HG02588 (cell line): ENCODE data around the gene YTHDC1.

Experiments
- ATAC-seq: cut with Tn5 transposase; IDR thresholded peaks from one replicate; pipeline ENCODE4 v1.9.1; 2021; ENCODE audit warnings: mild to moderate bottlenecking, moderate library complexity; ENCODE audit not compliant: unreplicated experiment

Gene YTHDC1

DNA sequence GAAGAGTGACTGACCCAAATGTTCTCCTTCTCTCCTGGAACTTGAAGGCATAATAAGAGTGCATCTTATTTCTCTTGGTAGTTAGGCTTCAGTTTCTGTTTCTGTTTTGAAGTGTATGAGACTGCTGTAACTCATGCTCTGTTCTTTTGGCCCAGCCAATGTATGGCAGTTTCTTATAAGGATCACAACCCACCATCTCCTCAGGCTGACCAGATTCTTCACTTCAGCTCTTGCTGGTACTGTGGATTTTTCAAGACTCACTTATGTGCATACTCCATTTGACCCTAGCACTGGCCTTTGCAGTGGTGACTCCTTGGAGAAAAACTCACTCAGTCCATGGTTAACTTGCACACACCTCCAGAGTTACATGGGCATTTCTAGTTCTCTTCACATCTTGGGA lies 9.6 kb upstream of the YTHDC1 start:
- peak; percentile 90 for ATAC-seq

- no peak for ATAC-seq
Observed at GRCh38 chr4:68358988-68359387, 9.1 kb upstream of the YTHDC1 start.

GRCh38 chr4:68352791-68353190 lies 2.9 kb upstream of the YTHDC1 start:
- ATAC-seq: no peak

- ATAC-seq: peak; percentile 2
Observed at GRCh38 chr4:68349279-68349648, 626 bp downstream of the YTHDC1 start.

GRCh38 chr4:68348577-68348976 lies 1.3 kb downstream of the YTHDC1 start:
- no peak for ATAC-seq

GRCh38 chr4:68347845-68348244 lies 2.0 kb downstream of the YTHDC1 start:
- no peak for ATAC-seq

DNA sequence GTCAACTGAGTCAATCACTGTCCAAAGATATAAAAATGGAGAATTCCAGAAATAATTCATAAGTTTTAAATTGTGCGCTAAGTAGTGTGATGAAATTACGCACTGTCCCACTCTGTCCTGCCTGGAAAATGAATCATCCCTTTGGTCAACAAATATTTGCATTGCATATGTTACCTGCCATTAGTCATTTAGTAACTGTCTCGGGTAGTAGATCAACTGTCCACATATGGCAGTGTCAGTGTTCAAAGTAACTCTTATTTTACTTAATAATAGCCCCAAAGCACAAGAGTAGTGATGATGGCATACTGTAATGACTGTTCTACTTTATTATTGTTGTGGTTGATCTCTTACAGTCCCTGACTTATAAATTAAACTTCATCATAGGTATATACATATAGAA lies 3.4 kb downstream of the YTHDC1 start:
- ATAC-seq: no peak

DNA sequence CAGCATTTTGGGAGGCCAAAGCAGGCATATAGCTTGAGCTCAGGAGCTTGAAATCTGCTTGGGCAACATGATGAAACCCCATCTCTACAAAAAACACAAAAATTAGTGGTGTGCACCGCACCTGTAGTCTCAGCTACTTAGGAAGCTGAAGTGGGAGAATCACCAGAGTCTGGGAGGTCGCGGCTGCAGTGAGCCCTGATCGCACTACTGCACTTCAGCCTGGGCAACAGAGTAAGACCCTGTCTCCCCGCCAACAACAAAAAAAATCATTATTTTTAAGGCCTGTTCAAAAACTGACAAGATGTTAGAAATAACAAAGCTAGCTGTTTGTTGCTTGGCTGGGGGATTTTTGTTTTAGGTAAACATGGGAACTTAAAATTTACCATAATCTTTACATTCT lies 5.1 kb downstream of the YTHDC1 start:
- ATAC-seq: no peak

GRCh38 chr4:68344049-68344448 lies 5.8 kb downstream of the YTHDC1 start:
- ATAC-seq: no peak

DNA sequence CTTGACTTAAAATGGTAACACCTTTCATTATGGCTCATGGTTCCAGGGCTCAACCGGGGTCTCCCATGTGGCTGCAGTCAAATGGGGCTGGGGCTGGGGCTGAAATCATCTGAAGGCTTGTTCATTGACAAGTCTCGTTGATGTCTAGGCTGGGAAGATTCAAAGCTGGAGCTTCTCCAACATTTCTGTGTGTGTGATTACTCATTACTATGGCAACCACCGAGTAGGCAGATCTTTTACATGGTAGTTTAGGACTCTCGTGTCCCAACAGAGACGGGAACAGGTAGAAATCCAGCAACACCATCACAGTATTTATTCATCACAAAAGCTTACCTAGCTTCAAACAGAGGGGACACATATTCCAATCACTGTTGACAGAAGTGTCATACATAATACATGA lies 7.8 kb downstream of the YTHDC1 start:
- no peak for ATAC-seq

DNA sequence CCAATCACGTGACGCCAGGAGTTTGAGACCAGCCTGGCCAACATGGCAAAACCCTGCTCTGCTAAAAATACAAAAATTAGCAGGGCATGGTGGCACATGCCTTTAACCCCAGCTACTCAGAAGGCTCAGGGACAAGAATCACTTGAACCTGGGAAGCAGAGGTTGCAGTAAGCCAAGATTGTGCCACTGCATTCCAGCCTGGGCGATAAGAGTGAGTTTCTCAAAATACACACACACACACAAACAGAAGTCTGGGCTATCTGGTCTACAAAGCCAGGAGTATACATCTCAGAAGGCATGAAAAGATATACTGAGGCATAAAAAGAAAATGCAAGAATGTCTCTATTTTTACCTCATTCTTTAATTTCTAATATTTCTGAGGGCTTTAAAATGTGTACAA lies 11.3 kb downstream of the YTHDC1 start:
- ATAC-seq: no peak

DNA sequence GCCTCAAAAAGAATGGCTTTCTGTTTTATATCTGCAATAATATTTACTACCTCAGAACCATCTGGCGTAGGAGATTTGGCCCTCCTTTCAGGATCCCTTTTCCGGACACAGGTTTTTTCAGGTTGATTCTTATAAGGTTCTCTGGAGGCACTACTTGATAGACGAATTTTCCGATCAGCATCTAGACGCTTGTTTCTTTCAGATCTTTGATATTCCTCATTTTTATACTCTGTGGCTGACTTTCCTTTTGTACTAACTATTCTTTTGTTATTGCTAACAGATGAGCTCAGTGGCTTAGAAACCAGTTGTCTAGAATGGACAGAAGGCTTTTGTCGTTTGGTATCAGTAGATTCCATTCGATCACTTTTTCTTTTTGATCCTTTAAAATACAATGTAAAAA lies 12.4 kb downstream of the YTHDC1 start:
- ATAC-seq: no peak

DNA sequence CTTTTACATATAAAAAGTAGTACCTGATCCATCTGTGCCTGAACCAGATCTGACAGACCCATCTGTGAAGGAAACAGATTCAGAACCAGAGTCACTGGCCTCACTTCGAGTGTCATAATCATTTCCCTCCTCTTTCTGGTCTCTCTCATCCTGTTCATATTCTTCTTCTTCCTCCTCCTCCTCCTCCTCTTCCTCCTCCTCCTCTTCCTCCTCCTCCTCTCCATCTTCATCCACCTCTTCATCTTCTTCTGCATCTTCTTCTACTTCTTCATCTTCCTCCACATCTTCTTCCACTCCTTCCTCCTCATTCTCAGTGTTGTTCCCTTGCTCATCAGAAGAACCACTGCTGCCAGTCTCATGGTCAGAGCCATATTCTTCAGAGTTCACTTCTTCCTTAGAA lies 12.9 kb downstream of the YTHDC1 start:
- no peak for ATAC-seq

GRCh38 chr4:68336530-68336929 lies 13.4 kb downstream of the YTHDC1 start:
- no peak for ATAC-seq

- ATAC-seq: no peak
Observed at GRCh38 chr4:68326141-68326540, 23.7 kb downstream of the YTHDC1 start.

- peak; percentile 48 for ATAC-seq
Observed at GRCh38 chr4:68324519-68325262, 25.2 kb downstream of the YTHDC1 start.

DNA sequence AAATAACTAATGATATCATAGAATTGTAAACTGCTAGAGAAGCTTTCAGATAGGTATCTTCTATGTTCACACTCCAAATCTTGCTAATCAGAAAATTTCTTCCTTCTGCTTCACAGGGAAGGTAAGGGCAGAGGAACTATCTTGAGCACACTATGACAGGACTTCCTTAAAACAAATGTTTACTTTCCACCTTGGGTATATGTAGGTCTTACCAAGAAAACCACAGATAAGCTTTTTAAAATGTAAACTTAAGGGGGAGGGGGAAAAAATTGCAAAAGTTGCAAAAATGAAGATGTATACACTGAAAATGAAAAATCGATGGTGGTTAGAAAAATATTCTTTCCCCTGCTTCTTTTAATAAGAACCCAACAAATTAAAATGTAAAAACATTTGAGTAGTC lies 30.9 kb downstream of the YTHDC1 start:
- ATAC-seq: no peak

DNA sequence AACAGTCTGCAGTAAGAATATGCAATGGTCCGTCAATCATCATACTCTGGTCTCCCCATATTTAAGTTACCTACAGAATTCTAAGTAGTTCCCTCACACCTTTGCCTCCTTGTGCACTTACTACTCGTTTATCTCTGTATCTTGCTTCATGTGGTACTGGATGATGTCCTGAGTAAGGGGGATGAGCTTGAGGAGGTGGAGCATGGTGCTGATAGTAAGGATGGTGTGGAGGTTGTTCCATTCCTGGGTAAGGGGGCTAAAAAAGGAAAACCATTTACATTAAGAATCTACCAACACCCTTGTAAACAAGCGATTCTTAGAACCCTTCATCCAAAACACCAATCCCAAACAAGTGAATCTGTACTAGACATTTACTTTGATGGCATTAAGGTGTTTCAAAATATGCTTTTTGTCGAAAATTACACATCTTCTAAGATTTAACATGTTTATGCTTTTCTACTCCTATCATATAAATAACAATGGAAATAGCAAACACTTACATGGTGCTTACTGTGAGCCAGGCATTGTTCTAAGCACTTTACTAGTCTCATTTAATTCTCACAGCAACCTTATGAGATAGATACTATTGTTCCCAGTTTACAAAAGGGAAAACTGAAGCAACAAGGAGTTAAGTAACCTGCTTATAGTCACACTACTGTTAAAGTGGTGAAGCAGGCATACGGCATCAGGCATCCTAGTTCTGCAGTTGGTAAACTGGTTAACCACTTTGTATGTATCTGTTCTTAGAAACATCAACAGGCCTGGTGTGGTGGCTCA lies 33.5 kb downstream of the YTHDC1 start:
- no peak for ATAC-seq

GRCh38 chr4:68310651-68311247 lies 39.1 kb downstream of the YTHDC1 start:
- ATAC-seq: no peak

- no peak for ATAC-seq
Observed at GRCh38 chr4:68304731-68305130, 45.2 kb downstream of the YTHDC1 start.

- no peak for ATAC-seq
Observed at GRCh38 chr4:68299492-68300457, 50.1 kb downstream of the YTHDC1 start.
